Hematopoietic multipotent progenitor cell (in vitro differentiated cells): ENCODE measurements around the gene VPS13D. TPM values are rescaled to one million over a fixed set of nuclear protein-coding genes. Genes with fewer than 3 reads are reported as not detected.

Experiments
- DNase-seq, 3 donors: peaks; one replicate each; pipeline ENCODE4 v3.0.0-alpha.2; 2011 to 2015; ENCODE audit warnings: low read depth in 2 of 3, low spot score in 2 of 3
- total RNA-seq: library from RNA; depleted of rRNA; stranded (reverse); fragments of >200 nt; gene quantifications from one replicate; pipeline ENCODE4 v1.2.3, GENCODE V29; 2012

Gene VPS13D
- total RNA-seq, 1 donor: 22.4 TPM

DNA sequence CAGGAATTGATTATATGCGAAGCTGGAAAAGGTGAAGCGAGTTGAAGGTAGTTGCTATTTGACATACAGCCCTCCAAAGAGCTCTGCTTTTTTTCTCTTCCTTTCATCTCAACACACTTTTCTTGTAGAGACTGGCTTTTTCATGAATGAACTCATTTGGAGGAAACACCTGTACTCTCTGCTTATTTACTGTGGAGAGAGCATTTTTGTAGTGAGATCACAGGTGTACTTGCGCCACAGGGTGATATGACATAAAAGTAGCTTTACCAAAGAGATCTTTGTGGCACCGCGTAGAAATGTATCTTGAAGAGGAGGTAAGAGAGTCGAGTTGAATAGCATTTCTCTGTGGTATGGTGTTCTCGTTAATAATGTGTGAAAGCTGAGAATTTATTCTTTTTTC is 187.6 kb downstream of the VPS13D start:
- no peak for DNase-seq

GRCh38 chr1:12420171-12420570 is 190.3 kb downstream of the VPS13D start:
- peak in 1 of 3 donors; percentile 31 for DNase-seq

DNA sequence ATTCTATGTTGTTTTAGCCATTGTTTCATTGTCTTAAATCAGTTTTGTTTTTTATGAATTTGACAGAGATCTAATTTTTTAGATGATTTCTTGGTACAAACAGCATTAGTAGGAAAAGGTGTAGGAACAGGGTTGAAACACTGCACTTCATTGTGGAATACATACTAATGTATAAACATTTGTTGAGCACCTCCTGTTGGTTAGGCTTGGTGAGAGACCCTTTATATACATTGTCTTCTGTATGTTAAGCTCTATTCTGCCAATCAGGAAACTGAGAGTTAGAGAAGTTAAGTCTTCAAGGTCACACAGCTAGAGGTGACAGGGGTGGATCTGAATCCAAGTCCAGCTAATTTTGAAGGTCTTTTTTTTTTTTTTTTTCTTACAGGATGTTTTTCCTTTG is 192.7 kb downstream of the VPS13D start:
- DNase-seq: no peak

GRCh38 chr1:12424087-12424529 is 194.3 kb downstream of the VPS13D start:
- DNase-seq: no peak

GRCh38 chr1:12424793-12425192 is 195.0 kb downstream of the VPS13D start:
- DNase-seq: no peak

GRCh38 chr1:12426030-12426429 is 196.2 kb downstream of the VPS13D start:
- DNase-seq: no peak

DNA sequence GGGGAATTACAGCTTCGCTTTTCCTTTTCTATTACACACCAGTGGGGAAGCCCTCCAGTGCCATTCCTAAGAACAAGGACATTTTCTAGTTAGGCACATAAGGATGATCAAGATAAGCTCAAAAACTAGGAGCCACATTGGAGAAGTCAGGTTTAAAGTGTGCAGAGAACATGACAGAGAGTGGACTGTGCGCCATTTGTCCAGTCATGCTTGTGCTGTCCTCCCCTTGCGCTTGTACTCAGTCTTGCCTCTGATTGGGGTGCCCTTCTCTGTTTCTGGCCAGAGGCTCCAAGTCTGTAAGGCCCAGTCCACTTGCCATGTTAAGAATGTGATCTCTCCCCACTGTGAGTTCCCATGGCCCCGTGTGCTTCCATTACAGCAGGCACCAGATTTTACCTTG is 198.5 kb downstream of the VPS13D start:
- no peak for DNase-seq

DNA sequence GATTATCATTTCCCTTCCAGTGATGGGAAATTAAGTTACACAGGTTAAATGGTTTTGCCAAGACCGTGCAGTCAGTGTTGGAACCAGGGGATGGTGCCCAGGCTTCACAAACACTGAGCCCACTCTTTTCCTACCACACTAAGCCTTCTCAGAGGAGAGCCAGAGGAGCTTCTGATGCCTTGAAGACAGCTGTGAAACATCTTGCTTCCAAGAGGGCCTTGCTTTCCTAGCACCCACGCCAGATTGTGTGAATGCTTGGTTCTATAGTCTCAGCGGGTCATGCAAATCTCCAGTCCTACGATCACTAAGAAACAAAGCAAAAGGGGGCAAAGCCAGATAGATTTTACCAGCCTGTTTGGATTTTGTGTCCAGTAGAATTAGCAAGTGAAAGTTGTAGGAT is 200.7 kb downstream of the VPS13D start:
- DNase-seq: no peak

DNA sequence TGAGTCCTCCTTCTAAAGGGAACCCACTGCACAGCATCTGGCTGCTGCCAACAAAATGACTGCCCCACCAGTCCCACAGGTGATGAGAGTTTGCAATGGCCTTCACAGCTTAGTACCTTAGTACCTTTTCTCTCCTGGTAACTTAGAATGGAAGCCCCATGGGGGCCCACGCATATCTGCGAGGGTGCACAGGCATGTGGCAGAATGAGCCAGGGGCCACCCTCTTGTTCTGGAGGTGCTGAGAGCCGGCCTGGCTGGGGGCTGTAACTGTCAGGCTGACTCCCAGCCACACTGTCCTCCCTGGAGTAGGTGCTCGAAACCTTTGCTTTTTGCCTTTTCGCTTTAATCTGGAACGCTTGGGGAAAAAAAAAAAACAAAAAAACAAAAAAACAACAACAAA is 203.1 kb downstream of the VPS13D start:
- no peak for DNase-seq

DNA sequence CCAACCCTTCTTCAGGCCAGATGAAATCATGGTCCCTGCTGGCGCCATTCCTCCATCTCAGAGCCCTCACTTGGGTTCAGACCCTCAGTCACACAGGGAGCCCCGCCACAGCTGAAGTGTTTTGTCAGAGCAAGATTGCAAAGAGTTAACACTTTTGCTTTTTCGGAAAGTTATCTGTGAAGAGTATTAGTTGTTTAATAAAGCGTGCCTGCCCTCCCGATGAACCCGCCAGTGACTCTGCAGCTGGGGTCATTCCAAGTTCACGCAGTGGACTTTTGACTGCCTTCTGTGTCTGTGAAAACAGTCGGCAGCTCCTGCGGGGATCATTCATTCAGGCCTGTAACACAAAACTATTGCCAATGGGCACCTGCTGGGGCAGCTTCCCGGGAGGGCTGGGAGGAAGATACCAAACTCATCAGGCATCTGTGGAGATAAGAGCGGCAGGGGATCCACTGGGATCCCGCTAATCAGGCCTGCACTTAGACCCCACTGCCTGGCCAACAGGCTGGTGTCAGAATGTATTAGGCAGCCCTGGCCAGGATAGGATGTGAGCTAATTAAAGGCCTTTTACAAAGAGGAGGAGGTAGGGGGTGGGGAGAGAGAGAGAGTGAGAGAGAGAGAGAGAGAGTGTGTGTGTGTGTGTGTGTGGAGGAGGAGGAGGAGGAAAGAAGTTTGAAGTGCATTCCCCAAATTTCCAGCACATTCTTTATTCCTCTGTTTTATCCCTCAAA is 203.7 kb downstream of the VPS13D start:
- no peak for DNase-seq

- peak in 2 of 3 donors; percentile 58 to 67 for DNase-seq
These were observed 204.3 kb downstream of the VPS13D start for GRCh38 chr1:12434174-12434573.

DNA sequence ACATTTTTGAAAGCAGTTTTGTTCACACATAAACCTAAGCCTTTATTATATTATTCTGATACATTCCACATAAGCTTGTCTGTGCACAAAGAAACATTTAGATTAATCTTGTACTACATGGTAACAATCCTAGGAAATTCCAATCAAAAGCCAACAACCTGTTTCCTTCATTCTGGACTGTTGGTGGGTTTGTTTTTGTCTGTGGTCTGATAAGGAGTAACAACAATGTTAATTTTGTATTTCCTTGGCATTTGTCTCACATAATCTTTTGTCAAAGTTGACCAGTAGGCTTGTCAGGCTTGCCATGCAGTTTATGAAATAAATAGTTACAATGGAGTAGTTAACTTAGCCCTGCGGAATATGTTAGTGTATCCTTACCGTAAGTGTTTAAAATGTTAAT is 204.9 kb downstream of the VPS13D start:
- no peak for DNase-seq

- DNase-seq: peak in 2 of 3 donors; percentile 45 to 58
These were observed 206.0 kb downstream of the VPS13D start for GRCh38 chr1:12435639-12436344.

GRCh38 chr1:12436345-12436658 is 206.5 kb downstream of the VPS13D start:
- DNase-seq: no peak

GRCh38 chr1:12436817-12437599 is 207.2 kb downstream of the VPS13D start:
- no peak for DNase-seq

DNA sequence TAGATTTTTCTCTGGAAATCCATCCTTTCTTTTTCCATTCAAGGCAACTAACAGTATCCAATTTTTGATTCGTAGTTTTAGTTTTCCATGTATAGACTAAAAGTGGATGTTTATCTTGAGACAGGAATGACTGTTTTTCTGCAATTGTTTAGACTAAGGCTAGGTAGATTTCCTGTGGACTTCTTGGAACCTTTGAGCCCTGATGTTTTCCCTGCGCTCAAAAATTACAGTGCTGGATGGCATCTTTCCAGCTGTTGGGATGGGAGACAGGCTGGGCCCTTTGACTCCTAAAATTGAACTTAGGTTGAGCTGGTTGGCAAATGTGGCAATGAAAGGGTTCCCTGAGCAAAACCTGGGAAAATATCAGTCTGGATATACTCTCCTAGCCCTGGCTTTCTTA is 207.8 kb downstream of the VPS13D start:
- no peak for DNase-seq

DNA sequence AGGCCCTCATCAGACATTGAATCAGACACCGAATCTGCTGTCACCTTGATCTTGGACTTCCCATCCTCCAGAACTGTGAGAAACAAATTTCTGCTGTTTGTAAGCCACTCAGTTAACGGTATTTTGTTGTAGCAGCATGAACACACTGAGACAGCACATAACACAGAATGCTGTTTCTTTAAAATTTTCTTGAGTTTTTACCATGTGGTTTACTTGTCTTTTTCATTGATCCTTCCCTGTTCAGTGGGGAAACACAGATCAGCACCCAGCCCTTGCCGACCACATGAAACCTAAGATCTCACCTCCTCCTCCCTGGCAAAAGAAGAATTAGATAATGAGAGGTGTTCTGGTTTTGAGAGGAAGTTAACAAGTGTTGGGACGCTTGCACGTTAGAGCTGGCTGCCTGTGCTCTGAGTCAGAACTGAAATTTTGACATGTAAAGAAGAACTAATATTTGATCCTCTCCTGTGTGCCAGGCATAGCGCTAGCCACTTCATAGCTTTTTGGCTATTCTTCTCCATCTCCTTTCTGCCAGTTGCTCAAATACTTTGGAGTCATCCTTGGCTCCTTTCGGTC is 208.6 kb downstream of the VPS13D start:
- no peak for DNase-seq

DNA sequence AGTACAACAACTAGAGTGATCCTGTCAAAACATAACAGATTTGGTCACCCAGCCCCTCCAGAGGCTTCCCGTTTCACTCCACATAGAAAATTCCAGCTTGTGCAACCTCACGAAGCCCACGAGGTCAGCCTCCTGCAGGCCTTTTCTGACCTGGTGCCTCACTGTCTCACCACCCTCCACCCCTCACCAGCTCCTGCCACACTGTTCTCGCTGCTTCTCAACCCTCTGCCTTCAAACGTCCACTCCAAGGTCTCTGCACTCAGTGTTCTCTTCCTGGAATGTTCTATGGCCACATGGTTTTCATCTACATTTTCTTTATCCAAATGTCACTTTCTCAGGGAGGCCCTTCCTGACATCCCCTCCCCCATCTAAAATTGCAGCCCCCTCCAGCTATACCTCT is 209.2 kb downstream of the VPS13D start:
- no peak for DNase-seq

DNA sequence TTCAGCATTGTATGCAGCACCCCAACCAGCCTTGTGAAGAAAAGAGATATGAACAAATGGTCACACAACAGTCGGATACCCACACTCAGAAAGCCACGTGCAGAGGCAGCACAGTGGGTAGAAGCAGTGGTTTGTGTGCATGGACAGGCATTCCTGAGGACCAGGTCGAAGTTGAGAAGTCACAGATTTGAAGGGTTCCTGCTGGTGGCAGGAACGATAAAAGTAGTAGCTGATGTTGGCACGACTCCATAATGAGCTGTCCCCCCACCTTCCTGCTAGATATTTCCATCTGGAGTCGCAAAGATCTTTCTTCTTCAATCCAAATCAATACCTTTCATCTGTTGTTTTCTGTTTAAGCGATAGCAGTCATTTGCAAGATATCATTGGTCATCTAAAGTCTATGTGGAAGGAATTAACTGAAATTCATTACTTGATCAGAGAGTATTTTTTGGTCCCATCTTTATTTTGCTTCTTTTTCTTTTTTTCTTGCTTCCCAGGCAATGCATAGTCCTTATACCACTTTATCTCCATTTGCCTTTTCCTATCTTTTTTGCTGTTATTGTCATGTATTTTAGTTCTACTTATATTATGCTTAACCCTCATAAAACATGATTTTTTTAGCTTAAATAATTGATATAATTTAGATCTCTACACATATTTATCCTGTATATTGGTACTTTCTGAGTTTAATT is 211.7 kb downstream of the VPS13D start:
- DNase-seq: no peak

DNA sequence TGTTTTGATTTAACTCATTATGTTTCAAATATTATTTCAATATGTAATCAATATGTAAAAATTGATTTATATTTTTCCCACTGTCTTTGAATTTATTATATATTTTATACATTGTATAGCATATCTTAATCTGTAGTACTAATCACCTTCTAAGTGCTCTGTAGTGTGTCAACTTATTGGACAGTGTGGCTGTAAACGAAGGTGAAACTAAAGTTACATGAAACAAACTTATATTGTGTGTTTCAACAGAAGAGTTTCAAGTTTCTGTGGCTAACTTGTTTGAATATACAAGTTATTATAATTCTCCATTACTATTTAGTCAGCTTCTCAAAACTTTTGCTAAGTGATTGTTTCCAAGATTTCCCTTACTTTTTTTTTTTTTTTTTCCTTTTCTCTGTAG is 212.4 kb downstream of the VPS13D start:
- DNase-seq: no peak

DNA sequence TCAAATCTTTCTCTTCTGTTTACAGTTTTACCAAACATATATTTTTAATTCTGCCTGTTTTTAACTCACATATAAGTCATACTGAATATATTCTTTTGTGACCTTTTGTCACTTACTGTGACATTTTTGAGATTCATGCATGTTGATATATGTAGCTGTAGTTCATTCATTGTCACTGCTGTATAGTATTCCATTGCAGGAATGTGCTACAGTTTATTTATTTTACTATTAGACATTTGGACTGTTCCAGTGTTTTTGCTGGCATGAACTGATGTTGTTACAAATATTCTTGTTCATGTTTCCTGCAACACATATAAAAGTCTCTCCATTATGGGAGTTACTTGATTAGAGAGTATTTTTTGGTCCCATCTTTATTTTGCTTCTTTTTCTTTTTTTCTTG is 213.3 kb downstream of the VPS13D start:
- no peak for DNase-seq
